AG10803 (cell line): ENCODE data around the gene C1QTNF1.
A peak's percentile ranks its signal among the peaks of the same experiment; 100 is the strongest.

ENCODE experiments used
- DNase-seq: peaks from one replicate; pipeline ENCODE4 v3.0.0; 2010; ENCODE audit warnings: low read depth
- H3K4me3 ChIP-seq: 2 replicates; pipeline ENCODE4 v1.5.1; 2011; ENCODE audit warnings: mild to moderate bottlenecking, low read length, control low read depth
- CTCF ChIP-seq: conservative IDR thresholded peaks from 2 replicates; pipeline ENCODE4 v1.5.1; 2011; ENCODE audit warnings: mild to moderate bottlenecking, low read length, control low read depth, inconsistent platforms

Gene C1QTNF1

GRCh38 chr17:79023180-79023705 is 726 bp upstream of the C1QTNF1 start:
- no peak overlapping the region for H3K4me3 ChIP-seq
- no peak for DNase-seq
- TF ChIP-seq CTCF: no peak

GRCh38 chr17:79024901-79025737 is 1.1 kb downstream of the C1QTNF1 start:
- H3K4me3 ChIP-seq: peak overlapping the region; percentile 68
- DNase-seq: no peak

GRCh38 chr17:79026376-79027273 is 2.7 kb downstream of the C1QTNF1 start:
- DNase-seq: peak; percentile 78
- no peak overlapping the region; the same call in 1 of the 2 replicates for H3K4me3 ChIP-seq

More at GRCh38 chr17:79024901-79025737, 1.1 kb downstream of the C1QTNF1 start:
- no peak for TF ChIP-seq CTCF

GRCh38 chr17:79027274-79027924 is 3.4 kb downstream of the C1QTNF1 start:
- H3K4me3 ChIP-seq: no peak overlapping the region
- no peak for DNase-seq
- no peak for TF ChIP-seq CTCF

More at GRCh38 chr17:79026376-79027273, 2.7 kb downstream of the C1QTNF1 start:
- no peak for TF ChIP-seq CTCF

- peak; percentile 49 for DNase-seq
- no peak for TF ChIP-seq CTCF
- no peak overlapping the region for H3K4me3 ChIP-seq
Measured at GRCh38 chr17:79027925-79028491, 4.0 kb downstream of the C1QTNF1 start.

- DNase-seq: no peak
- H3K4me3 ChIP-seq: no peak overlapping the region
- peak; percentile 40 for TF ChIP-seq CTCF
Measured at GRCh38 chr17:79028496-79029326, 4.7 kb downstream of the C1QTNF1 start.
